NCI-H128 (cell line): ENCODE measurements around the gene TMEM240.

Experiments
- DNase-seq: peaks from one replicate; lab custom pipeline; 2025; ENCODE audit not compliant: unreplicated experiment; lab: John Stamatoyannopoulos, UW

The TMEM240 gene

GRCh38 chr1:1540090-1540817, at the start of gene TMEM240:
TMEM240 (minus strand) TSS chr1:1540624; CDS start chr1:1540346, 278 bp downstream.
- DNase-seq = no peak

- no peak for DNase-seq
These were observed 43.1 kb upstream of the TMEM240 start for GRCh38 chr1:1583347-1584010.

DNA sequence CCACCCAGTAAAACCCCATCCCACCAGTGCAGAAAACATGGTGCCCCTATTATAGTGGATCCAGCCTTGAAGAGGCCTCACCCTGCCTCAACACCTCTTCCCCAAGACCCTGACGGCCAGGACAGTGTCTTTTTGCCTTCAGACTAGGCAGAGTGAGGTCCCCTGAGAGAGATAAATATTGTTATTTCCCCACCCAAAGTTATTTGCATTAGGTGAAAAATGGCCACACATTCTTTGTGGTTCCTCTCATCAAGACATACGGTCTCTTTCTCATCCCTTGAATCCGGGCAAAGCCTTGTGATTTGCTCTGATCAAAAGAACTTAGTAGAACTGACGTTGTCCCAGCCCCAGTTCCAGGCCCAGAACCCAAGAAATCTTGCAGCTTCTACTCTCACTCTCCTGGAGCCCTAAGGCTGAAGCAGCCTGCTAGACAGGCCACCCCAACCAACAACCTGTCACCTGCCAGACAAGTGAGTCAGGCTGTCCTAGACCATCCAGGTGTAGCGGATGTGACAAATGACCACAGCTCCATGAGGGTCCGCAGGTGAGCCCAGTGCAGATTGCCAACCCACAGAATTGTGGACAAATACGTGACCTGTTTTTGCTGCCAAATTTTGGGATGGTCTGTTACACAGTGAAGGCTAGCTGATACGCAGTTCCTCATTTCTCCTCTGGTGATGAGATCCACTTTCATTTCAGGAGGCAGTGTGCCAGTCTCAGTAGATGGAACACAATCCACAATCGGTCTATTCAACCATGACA, 42.3 kb upstream of the TMEM240 start:
- no peak for DNase-seq

GRCh38 chr1:1578371-1578940, 38.0 kb upstream of the TMEM240 start:
- no peak for DNase-seq

DNA sequence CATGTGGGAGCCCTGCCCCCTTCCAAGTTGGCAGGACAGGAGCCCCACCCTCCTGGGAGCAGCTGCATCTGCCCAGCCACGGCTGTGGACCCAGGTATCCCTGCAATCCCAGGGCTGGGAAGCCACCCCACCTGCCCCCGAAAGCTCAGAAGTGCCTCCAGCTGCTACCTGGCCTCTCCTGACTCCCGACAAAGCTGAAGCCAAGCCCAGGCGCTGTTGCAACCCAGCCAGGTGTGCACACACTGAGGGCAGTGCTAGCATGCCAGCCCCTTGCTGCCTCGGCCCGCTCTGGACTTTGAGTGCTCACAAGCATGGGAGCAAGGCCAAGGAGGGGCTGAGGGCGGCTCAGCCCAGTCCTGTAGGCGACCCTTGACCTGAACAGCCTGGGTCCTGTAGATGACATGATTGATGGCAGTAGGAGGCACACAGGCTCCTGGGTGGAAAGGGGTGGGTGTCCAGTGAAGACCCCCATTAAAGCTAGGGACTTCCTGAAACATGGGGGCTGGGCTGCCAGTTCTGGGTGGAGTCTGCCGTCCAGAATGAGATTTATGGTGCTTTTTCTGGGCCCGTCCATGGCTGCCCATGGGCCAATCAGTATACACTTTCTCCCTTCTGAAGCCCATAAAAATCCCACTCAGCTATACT, 37.1 kb upstream of the TMEM240 start:
- DNase-seq = no peak

- peak; percentile 81 for DNase-seq
These were observed 34.5 kb upstream of the TMEM240 start, which contains the start of gene SSU72 for GRCh38 chr1:1574721-1575537. SSU72 (minus strand) TSS chr1:1574863; CDS start chr1:1574557, 306 bp downstream.

GRCh38 chr1:1573843-1574720, 33.7 kb upstream of the TMEM240 start:
- peak; percentile 56 for DNase-seq

DNA sequence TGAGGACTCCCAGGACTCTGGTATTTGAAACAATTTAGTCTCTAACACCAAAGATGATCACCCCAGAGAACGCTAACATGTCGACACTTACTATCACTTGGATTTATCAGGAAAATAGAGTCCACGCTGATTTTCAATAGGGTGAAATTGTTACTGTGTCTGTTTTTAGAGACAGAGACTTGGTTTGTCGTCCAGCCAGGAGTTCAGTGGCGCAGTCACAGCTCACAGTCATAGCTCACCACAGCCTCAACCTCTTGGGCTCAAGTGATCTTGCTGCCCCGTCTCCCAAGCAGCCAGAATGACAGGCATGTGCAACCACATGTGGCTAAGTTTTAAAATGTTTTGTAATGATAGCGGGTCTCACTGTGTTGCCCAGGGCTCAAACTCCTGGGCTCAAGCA, 28.9 kb upstream of the TMEM240 start:
- no peak for DNase-seq

DNA sequence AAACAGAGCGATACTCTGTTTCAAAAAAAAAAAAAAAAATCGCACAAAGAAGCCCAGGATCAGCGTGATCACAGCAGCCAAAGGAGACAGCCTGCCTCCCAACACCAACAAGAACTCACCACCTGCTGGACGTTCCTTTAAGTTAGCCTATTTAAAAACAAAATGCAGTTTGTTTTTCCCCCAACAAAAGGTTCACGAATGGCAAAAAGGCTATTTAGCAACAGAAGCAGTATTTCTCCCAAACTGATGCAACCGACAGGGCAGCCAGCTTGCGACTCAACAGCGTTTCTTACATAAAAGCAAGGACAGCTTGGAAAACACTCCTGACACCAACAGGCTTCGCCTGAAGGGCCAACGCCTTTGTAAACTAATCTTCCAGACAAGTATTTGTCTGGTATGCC, 27.5 kb upstream of the TMEM240 start:
- no peak for DNase-seq

DNA sequence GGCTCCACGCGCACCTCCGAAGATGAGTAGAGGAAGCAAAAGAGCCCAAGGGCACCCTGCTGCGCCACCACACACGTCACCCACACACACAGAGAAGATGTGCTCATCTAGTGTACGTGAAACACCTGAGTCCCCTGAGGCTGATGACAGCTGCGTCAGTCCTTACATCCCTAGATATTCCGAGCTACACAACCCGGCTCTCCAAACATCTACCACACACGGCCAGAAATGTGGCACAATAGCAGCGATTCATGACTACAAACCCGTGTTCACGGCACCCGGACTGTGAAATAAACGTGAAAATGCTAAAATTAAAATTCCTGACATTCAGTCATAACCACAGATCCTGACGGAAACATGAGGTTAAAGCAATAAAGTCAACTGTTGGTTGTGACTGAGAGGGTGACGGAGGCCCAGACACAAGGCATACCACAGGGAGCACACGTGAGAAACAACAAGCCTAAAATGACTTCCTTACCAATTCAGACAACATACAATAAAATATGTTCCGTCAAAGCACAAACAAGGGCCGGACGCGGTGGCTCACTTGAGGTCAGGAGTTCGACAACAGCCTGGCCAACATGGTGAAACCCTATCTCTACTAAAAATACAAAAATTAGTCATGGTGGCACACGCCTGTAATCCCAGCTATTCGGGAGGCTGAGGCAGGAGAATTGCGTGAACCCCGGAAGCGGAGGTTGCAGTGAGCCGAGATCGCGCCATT, 26.9 kb upstream of the TMEM240 start:
- no peak for DNase-seq

DNA sequence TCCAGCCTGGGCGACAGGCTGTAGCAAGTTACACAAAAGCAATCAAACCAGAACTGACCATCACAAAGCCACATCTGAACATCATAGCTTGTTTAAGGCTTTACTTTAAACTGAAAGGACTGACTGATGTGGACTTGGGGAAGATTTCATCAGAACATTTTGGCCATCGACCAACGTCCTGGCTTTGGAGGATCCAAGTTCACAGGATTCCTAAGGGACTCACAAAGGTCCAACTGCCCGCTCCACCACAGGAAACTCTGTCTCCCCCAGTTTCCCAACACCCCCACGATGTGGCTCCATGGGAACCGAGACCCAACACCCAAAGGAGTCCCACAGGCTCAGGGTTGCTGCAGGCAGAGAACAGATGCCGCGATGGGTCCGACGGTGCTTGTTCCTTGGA, 24.9 kb upstream of the TMEM240 start:
- DNase-seq = no peak

- no peak for DNase-seq
These were observed 23.8 kb upstream of the TMEM240 start for GRCh38 chr1:1564268-1564667.

GRCh38 chr1:1563688-1564087, 23.3 kb upstream of the TMEM240 start:
- no peak for DNase-seq

DNA sequence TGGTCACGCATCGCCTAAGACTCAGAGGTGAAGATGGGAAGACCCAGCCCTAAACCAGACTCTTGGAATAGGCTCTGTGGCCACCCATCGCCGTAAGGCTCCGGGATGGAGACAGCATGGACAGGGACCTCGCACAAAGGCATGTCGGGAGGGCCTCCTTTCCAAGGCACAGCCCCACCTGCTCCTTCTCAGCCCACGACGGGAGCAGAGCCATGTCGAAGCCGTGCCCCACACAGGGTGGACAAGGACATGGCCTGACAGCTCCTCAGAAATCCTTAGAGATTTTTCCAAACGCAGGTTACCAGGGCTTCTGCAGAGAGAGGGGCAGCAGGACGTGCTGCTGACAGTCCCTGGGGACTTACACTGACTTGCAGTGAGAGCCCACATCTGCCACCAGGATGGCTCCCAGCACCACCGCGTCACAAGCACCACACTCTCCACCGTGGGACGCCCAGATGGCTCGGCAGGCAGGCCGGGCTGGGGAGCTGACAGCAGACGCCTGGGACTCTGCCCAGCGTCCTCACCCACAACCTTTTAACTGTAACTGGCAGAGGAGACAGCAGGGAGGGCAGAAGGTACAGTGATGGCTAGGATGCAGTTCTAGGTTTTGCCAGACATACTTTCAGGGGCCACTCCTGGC, 22.3 kb upstream of the TMEM240 start:
- no peak for DNase-seq

- DNase-seq = no peak
These were observed 21.5 kb upstream of the TMEM240 start for GRCh38 chr1:1561801-1562470.

DNA sequence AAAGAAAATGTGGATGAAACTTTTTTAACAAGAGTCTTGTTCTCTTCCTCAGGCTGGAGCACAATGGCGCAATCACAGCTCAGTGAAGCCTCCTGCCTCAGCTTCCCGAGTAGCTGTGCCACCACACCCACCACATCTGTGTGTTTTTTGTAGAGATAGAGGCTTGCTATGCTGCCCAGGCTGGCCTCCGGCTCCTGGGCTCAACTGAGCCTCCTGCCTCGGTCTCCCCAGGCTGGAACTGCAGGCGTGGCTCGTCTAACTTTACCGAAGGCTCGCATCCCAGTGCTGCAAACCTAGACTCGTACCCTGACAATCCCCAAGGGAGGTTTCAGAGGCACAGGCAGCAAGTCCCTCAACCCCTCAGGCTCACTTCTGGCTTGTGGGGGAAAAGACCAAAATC, 19.8 kb upstream of the TMEM240 start:
- no peak for DNase-seq

DNA sequence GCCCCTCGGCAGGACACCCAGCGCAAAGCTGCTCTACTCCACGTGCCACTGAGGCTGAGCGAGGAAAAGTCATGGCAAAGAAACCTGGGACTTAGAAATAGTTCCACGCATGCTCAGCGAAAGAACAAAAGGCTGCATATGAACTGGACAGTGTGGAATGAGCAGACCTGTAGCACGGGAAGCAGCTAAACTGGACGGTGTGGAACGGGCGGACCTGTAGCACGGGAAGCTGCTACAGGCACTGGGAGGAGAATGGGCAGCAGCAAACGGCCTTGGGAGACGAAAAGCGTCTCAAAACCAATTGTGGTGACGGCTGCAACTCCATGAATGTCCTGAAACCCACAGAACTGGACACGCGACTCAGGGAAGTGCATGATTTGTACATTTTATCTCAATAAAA, 18.6 kb upstream of the TMEM240 start:
- no peak for DNase-seq

DNA sequence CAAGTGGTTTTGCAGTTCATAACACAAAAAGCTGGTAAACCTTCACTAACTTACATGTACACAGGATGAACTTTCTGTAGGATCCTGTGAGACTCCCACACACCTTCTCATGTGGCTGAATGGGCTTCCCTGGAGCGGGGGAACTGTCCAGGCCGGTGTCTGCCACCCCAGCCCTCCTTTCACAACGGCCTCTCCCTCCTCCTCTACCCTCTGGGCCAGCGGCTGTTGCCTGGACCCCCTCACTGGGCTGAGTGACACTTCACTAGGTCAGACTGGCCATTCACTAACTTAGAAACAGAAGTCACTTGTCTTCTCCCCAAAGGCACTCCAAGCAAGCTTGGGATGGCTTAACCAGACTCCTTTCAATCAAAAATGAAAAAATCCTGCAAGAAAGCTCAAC, 18.2 kb upstream of the TMEM240 start:
- DNase-seq = no peak
